CD8-positive, alpha-beta memory T cell (primary cell): Measurements from ENCODE around the gene TDRD9. TPM values are rescaled to one million over a fixed set of nuclear protein-coding genes. Genes with fewer than 3 reads are reported as not detected.
A peak's percentile ranks its signal among the peaks of the same experiment; 100 is the strongest.

Experiments
- CTCF ChIA-PET: fragments of 350-600 bp; sonication (Branson Sonifier 250); formaldehyde crosslinking; loops from one replicate; lab custom pipeline; 2021; ENCODE audit warnings: antibody characterized with exemption; lab: Charles Lee
- POLR2A ChIA-PET: fragments of 350-600 bp; sonication (Branson Sonifier 250); formaldehyde crosslinking; loops from one replicate; lab custom pipeline; 2021; ENCODE audit warnings: antibody characterized with exemption; lab: Charles Lee
- DNase-seq, 5 donors: peaks; one replicate each; pipeline versions ENCODE4 v3.0.0 to v3.0.0-alpha.2; 2020 to 2022; ENCODE audit warnings: mixed read lengths in 1 of 5
- H3K27ac ChIP-seq: one replicate; pipeline ENCODE4 v1.7.0; 2013; ENCODE audit warnings: low read depth, mild to moderate bottlenecking, low read length, moderate library complexity
- H3K27me3 ChIP-seq: 2 replicates; pipeline ENCODE4 v1.7.0; 2013; ENCODE audit warnings: low read length, mild to moderate bottlenecking; ENCODE audit not compliant: insufficient read depth, poor library complexity, severe bottlenecking
- H3K36me3 ChIP-seq: 2 replicates; pipeline ENCODE4 v1.7.0; 2013; ENCODE audit warnings: mild to moderate bottlenecking, low read length, moderate library complexity; ENCODE audit not compliant: insufficient read depth
- H3K4me1 ChIP-seq: 2 replicates; pipeline ENCODE4 v1.7.0; 2013; ENCODE audit warnings: mild to moderate bottlenecking, low read length, moderate library complexity; ENCODE audit not compliant: insufficient read depth
- H3K4me3 ChIP-seq: 2 replicates; pipeline ENCODE4 v1.7.0; 2013; ENCODE audit warnings: mild to moderate bottlenecking, low read length
- H3K9me3 ChIP-seq: 2 replicates; pipeline ENCODE4 v1.7.0; 2013; ENCODE audit warnings: mild to moderate bottlenecking, low read length
- H3K27ac Mint-ChIP-seq, 8 donors: one replicate each; pipeline ENCODE4 v1.8.0; 2020 to 2021; ENCODE audit warnings: mixed read lengths in 8 of 8, mild to moderate bottlenecking in 6 of 8, inconsistent platforms in 3 of 8, moderate library complexity in 3 of 8
- H3K27me3 Mint-ChIP-seq, 2 donors: one replicate each; pipeline ENCODE4 v1.8.0; 2020 to 2021; ENCODE audit warnings: mixed read lengths in 2 of 2, mild to moderate bottlenecking in 1 of 2, moderate library complexity in 1 of 2
- H3K36me3 Mint-ChIP-seq, 3 donors: one replicate each; pipeline ENCODE4 v1.8.0; 2020 to 2021; ENCODE audit warnings: mixed read lengths in 3 of 3, inconsistent platforms in 1 of 3, mild to moderate bottlenecking in 1 of 3
- H3K4me1 Mint-ChIP-seq, 3 donors: one replicate each; pipeline ENCODE4 v1.8.0; 2020 to 2021; ENCODE audit warnings: mixed read lengths in 3 of 3, inconsistent platforms in 1 of 3, mild to moderate bottlenecking in 1 of 3
- H3K4me3 Mint-ChIP-seq, 7 donors: one replicate each; pipeline ENCODE4 v1.8.0; 2020 to 2021; ENCODE audit warnings: mixed read lengths in 7 of 7, mild to moderate bottlenecking in 6 of 7, moderate library complexity in 4 of 7, inconsistent platforms in 2 of 7
- H3K9me3 Mint-ChIP-seq, 5 donors: one replicate each; pipeline ENCODE4 v1.8.0; 2020 to 2022; ENCODE audit warnings: mixed read lengths in 5 of 5, mild to moderate bottlenecking in 3 of 5, moderate library complexity in 2 of 5, inconsistent platforms in 1 of 5
- polyA plus RNA-seq: library from polyadenylated mRNA; unstranded; fragments of 300-500 nt; fragmentation: Illumina TruSeq; gene quantifications from one replicate; pipeline ENCODE4 v1.2.3, GENCODE V29; 2021
- total RNA-seq, 2 experiments: library from RNA; stranded (reverse); gene quantifications; one replicate each; pipeline ENCODE4 v1.2.3, GENCODE V29; 2021

TDRD9 gene
- total and polyA plus RNA-seq, 3 experiments from 2014 or later: 0.44 to 1.3 (median 0.46) TPM

DNA sequence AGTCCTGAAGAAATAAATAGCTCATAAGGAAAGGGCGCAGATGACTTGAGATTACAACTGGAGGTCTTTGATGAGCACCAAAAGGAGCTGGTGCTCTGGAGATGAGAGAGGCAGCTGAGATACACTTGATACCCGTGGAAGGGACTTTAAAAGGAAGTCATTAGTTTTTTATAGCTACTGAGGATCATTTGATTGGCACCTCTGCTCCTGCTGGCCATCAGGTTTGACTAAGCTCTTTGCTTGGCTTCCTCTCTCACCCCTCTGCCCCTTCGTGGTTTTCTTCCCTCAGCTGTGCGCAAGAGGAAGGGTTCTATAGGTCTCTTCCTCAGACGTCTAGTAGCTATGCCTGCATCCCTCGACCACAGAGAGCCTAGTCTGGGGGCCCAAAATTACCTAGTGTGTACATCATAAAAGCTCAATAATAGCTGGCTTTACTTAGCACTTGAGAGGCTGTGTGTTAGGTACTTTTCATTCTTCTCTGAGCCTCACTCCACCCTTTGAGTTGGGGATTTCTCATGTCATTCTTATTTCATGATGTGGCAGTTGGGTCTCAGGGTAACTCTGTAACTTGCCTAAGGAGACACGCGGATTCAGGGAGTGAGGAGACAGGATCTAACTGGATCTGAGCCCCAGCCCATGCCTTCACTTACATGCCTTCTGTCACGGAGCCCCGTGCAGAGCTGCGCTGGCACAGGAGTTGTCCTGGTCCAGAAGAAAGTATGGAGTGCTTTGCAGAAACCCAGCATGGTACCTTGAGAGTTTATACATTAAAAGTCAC, 88.8 kb downstream of the TDRD9 start:
- Mint-ChIP-seq H3K36me3 (no peaks in the 10 kb centered on the region), H3K4me1 (no peaks in the 10 kb centered on the region), H3K27ac (no peak overlapping the region), H3K4me3 (no peak overlapping the region), H3K27me3 (peaks cover 16 to 43% of the 10 kb centered on the region in 2 donors), H3K9me3 (no peaks in the 10 kb centered on the region)
- CTCF ChIA-PET: interaction anchor here (0.8 kb wide), 1 partner anchor 9 kb away, joined by 3 read pairs; no protein-coding TSS in a partner anchor
- DNase-seq: no peak
- H3K4me3 ChIP-seq: no peak overlapping the region
- H3K36me3 ChIP-seq: no peaks in the 10 kb centered on the region
- no peaks in the 10 kb centered on the region for H3K27me3 ChIP-seq
- H3K4me1 ChIP-seq: no peaks in the 10 kb centered on the region
- POLR2A ChIA-PET: no interaction called here
- H3K27ac ChIP-seq: no peak overlapping the region
- H3K9me3 ChIP-seq: no peaks in the 10 kb centered on the region

DNA sequence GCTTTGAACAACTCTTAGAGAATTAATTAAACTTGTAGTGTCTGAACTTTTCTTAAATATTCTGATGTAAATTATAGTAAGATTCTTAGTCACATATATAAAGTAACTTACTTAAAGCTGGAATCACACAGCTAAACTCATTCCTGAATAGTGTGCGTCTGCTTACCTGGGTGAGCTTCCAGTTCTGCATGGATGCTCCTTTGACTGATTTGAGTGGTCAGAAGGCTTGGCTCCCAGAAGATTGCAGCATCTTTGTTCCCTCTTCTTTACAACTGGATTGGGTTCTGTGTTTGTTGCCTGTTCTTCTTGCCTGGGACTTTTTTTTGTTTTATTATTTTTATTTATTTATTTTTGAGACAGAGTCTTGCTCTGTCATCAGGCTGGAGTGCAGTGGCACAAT, 90.8 kb downstream of the TDRD9 start:
- CTCF ChIA-PET: no interaction called here
- H3K9me3 ChIP-seq: no peaks in the 10 kb centered on the region
- no peaks in the 10 kb centered on the region for H3K4me1 ChIP-seq
- no peak for DNase-seq
- POLR2A ChIA-PET: no interaction called here
- Mint-ChIP-seq H3K27me3 (peaks cover 13 to 43% of the 10 kb centered on the region in 2 donors), H3K9me3 (no peaks in the 10 kb centered on the region), H3K36me3 (no peaks in the 10 kb centered on the region), H3K4me3 (no peak overlapping the region), H3K27ac (no peak overlapping the region), H3K4me1 (no peaks in the 10 kb centered on the region)
- H3K27ac ChIP-seq: no peak overlapping the region
- H3K36me3 ChIP-seq: no peaks in the 10 kb centered on the region
- no peaks in the 10 kb centered on the region for H3K27me3 ChIP-seq
- no peak overlapping the region for H3K4me3 ChIP-seq

- no peak overlapping the region for H3K4me3 ChIP-seq
- Mint-ChIP-seq H3K27ac (no peak overlapping the region), H3K9me3 (no peaks in the 10 kb centered on the region), H3K36me3 (no peaks in the 10 kb centered on the region), H3K4me3 (no peak overlapping the region), H3K4me1 (no peaks in the 10 kb centered on the region), H3K27me3 (peaks cover 13 to 43% of the 10 kb centered on the region in 2 donors)
- H3K27me3 ChIP-seq: no peaks in the 10 kb centered on the region
- no peaks in the 10 kb centered on the region for H3K9me3 ChIP-seq
- H3K4me1 ChIP-seq: no peaks in the 10 kb centered on the region
- H3K36me3 ChIP-seq: no peaks in the 10 kb centered on the region
- no peak for DNase-seq
- no peak overlapping the region for H3K27ac ChIP-seq
- ChIA-PET CTCF (no interaction called here), POLR2A (no interaction called here)
These were observed 91.5 kb downstream of the TDRD9 start for GRCh38 chr14:104019806-104020205.

DNA sequence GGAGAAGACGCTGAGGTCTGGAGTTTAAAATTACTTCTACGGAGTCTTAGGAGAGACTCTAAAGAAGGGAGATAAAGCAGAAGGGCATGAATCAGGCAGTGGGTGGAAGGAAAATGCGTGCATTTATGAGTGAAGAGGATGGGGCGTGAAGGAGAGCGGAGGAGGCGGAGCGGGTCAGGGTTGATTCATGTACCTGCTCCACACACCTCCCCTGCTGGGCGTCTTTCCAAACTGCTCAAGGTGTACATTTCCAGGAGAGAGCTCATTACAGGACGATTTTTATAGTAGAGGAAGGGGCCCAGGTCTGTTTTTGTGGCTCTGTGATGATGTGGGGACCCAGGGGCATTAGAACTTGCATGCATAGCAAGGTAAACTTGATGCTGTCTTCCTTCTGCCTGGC, 92.2 kb downstream of the TDRD9 start:
- no peak overlapping the region for H3K4me3 ChIP-seq
- H3K9me3 Mint-ChIP-seq: no peaks in the 10 kb centered on the region
- H3K36me3 Mint-ChIP-seq: no peaks in the 10 kb centered on the region

GRCh38 chr14:104023325-104024055, 95.2 kb downstream of the TDRD9 start:
- Histone ChIP-seq H3K27me3 (no peaks in the 10 kb centered on the region), H3K36me3 (no peaks in the 10 kb centered on the region), H3K4me1 (no peaks in the 10 kb centered on the region), H3K27ac (no peak overlapping the region), H3K9me3 (no peaks in the 10 kb centered on the region), H3K4me3 (no peak overlapping the region)
- Mint-ChIP-seq H3K4me3 (no peak overlapping the region), H3K27ac (no peak overlapping the region), H3K9me3 (no peaks in the 10 kb centered on the region), H3K4me1 (no peaks in the 10 kb centered on the region), H3K27me3 (peaks cover 12 to 26% of the 10 kb centered on the region in 2 donors), H3K36me3 (no peaks in the 10 kb centered on the region)
- DNase-seq: no peak
- ChIA-PET CTCF (interaction anchor here (0.6 kb wide), 1 partner anchor 257 kb away, joined by 4 read pairs; no protein-coding TSS in a partner anchor), POLR2A (no interaction called here)

More for the DNA sequence above, 92.2 kb downstream of the TDRD9 start:
- Mint-ChIP-seq H3K4me3 (no peak overlapping the region), H3K27ac (peak overlapping the region in 1 of 8 donors; percentile 61), H3K4me1 (no peaks in the 10 kb centered on the region), H3K27me3 (peaks cover 13 to 39% of the 10 kb centered on the region in 2 donors)
- Histone ChIP-seq H3K36me3 (no peaks in the 10 kb centered on the region), H3K4me1 (no peaks in the 10 kb centered on the region), H3K9me3 (no peaks in the 10 kb centered on the region), H3K27ac (no peak overlapping the region), H3K27me3 (no peaks in the 10 kb centered on the region)
- ChIA-PET POLR2A (no interaction called here), CTCF (no interaction called here)
- DNase-seq: no peak

DNA sequence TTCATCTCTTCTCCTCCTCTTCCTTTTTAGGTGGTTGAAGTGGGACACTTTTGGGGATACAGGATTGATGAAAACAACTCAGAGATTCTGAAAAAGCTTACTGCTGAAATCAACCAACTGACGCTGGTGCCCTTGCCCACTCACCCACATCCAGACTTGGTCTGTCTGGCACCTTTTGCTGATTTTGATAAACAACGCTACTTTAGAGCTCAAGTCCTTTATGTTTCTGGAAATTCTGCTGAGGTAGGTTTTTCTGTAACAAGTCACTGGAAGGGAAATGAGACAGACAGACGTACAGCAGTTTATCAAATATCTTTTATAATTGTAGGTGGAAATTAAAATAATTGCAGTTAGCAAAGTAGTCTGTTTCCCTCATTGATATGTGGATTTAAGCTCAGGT, 97.3 kb downstream of the TDRD9 start:
- Mint-ChIP-seq H3K9me3 (no peaks in the 10 kb centered on the region), H3K27me3 (peaks cover 6 to 18% of the 10 kb centered on the region in 2 donors), H3K4me1 (no peaks in the 10 kb centered on the region), H3K27ac (no peak overlapping the region), H3K36me3 (no peaks in the 10 kb centered on the region), H3K4me3 (no peak overlapping the region)
- CTCF ChIA-PET: no interaction called here
- Histone ChIP-seq H3K9me3 (no peaks in the 10 kb centered on the region), H3K27me3 (no peaks in the 10 kb centered on the region), H3K4me3 (no peak overlapping the region), H3K4me1 (no peaks in the 10 kb centered on the region), H3K27ac (no peak overlapping the region), H3K36me3 (no peaks in the 10 kb centered on the region)
- DNase-seq: no peak
- POLR2A ChIA-PET: no interaction called here

- ChIA-PET POLR2A (no interaction called here), CTCF (no interaction called here)
- Histone ChIP-seq H3K9me3 (no peaks in the 10 kb centered on the region), H3K4me3 (no peak overlapping the region), H3K36me3 (no peaks in the 10 kb centered on the region), H3K4me1 (no peaks in the 10 kb centered on the region), H3K27me3 (no peaks in the 10 kb centered on the region), H3K27ac (no peak overlapping the region)
- Mint-ChIP-seq H3K27ac (no peak overlapping the region), H3K4me3 (no peak overlapping the region), H3K4me1 (no peaks in the 10 kb centered on the region), H3K36me3 (no peaks in the 10 kb centered on the region), H3K27me3 (peaks cover 6 to 15% of the 10 kb centered on the region in 2 donors), H3K9me3 (no peaks in the 10 kb centered on the region)
- DNase-seq: no peak
These were observed 97.8 kb downstream of the TDRD9 start for GRCh38 chr14:104026024-104026423.

GRCh38 chr14:104030958-104031357, 102.7 kb downstream of the TDRD9 start:
- ChIA-PET POLR2A (no interaction called here), CTCF (no interaction called here)
- DNase-seq: no peak
- no peaks in the 10 kb centered on the region for H3K4me1 Mint-ChIP-seq
- peak overlapping the region in 1 of 8 donors; percentile 39 for H3K27ac Mint-ChIP-seq
- H3K4me3 Mint-ChIP-seq: no peak overlapping the region
- no peak overlapping the region for H3K4me3 ChIP-seq
- no peaks in the 10 kb centered on the region for H3K4me1 ChIP-seq
- H3K9me3 ChIP-seq: no peaks in the 10 kb centered on the region
- H3K36me3 Mint-ChIP-seq: no peaks in the 10 kb centered on the region
- H3K9me3 Mint-ChIP-seq: peaks cover 0 to 2% (median 0%) of the 10 kb centered on the region in 5 donors
- no peaks in the 10 kb centered on the region for H3K27me3 ChIP-seq
- H3K36me3 ChIP-seq: no peaks in the 10 kb centered on the region
- no peak overlapping the region for H3K27ac ChIP-seq
- H3K27me3 Mint-ChIP-seq: peaks cover 19 to 39% of the 10 kb centered on the region in 2 donors
